ENCODE measurements around the gene FRMD1.

The FRMD1 gene

DNA sequence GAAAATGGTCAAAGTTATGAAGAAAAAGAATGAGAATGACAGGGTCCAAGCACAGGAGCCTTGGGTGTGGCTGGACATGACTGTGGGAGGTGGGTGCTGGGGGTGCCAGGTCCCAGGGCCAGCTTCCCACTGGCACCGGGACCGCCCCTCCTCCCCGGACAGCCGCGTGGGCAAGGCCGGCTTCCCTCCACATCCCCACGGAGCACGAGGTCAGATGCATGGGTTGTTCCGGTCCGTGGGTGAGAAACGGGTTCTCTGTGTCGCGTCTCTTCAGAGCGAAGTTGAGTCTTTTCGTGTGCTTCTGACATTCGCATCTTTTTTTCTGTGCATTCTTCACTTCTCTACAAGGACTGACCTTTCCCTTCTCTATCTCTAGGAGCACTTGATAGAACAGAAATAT lies 51.5 kb downstream of the FRMD1 start:
- Histone ChIP-seq H3K27me3 (ENCODE audit: insufficient read depth, low read length, poor library complexity) (no peaks in the 10 kb centered on the region), H3K4me3 (ENCODE audit: low read length) (no peak overlapping the region), H3K23ac (ENCODE audit: low read length) (no peak overlapping the region), H4K8ac (ENCODE audit: low read depth, low read length) (no peak overlapping the region), H2BK5ac (ENCODE audit: low read length) (no peak overlapping the region), H4K5ac (ENCODE audit: low read length) (no peak overlapping the region), H3K27ac (ENCODE audit: low read depth, low read length) (no peak overlapping the region), H2BK120ac (ENCODE audit: low read depth, low read length) (no peak overlapping the region), H3K4ac (ENCODE audit: low read depth, low read length) (no peak overlapping the region), H3K18ac (ENCODE audit: low read length) (no peak overlapping the region), H2AK5ac (ENCODE audit: low read length) (no peak overlapping the region), H3K79me1 (ENCODE audit: low read length) (no peaks in the 10 kb centered on the region), H3K4me2 (ENCODE audit: low read length) (no peak overlapping the region), H3K4me1 (ENCODE audit: control insufficient read depth, low read depth, low read length) (no peaks in the 10 kb centered on the region), H3K36me3 (ENCODE audit: control insufficient read depth, insufficient read depth, low read length) (no peaks in the 10 kb centered on the region), H3K79me2 (ENCODE audit: control insufficient read depth, insufficient read depth, low read length) (no peaks in the 10 kb centered on the region), H3K9ac (ENCODE audit: low read length) (no peak overlapping the region), H2BK15ac (replicated peaks; ENCODE audit: low read depth) (no peak overlapping the region), H3K56ac (ENCODE audit: low read length) (no peak overlapping the region)
- no CpG with 5 or more reads among the region's 16 CpGs for WGBS (ENCODE audit: extremely low coverage, insufficient coverage, low lambda C conversion rate)
- DNase-seq: no peak

DNA sequence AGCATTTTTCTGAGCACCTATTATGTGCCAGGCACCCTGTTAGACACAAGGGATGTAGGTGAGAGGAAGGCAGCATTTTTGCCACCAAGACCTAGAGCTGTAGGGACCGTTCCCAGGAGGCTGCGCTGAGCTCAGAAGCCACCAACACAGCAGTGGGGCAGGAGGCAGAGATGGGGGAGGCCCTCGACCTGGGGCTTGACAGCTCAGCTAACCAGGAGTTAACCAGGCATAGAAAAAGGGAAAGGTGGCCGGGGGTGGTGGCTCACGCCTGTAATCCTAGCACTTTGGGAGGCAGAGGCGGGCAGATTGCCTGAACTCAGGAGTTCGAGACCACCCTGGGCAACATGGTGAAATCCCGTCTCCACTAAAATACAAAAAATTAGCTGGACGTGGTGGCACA lies 52.1 kb downstream of the FRMD1 start:
- H3K79me2 ChIP-seq (ENCODE audit: control insufficient read depth, insufficient read depth, low read length): no peaks in the 10 kb centered on the region
- H2BK120ac ChIP-seq (ENCODE audit: low read depth, low read length): no peak overlapping the region
- no peak overlapping the region for H2BK5ac ChIP-seq (ENCODE audit: low read length)
- no peak overlapping the region for H3K4ac ChIP-seq (ENCODE audit: low read depth, low read length)
- H2BK15ac ChIP-seq (replicated peaks; ENCODE audit: low read depth): no peak overlapping the region
- H3K9ac ChIP-seq (ENCODE audit: low read length): no peak overlapping the region
- no peak for DNase-seq
- no peak overlapping the region for H3K18ac ChIP-seq (ENCODE audit: low read length)
- no CpG with 5 or more reads among the region's 9 CpGs for WGBS (ENCODE audit: extremely low coverage, insufficient coverage, low lambda C conversion rate)
- H3K4me2 ChIP-seq (ENCODE audit: low read length): no peak overlapping the region
- H3K4me1 ChIP-seq (ENCODE audit: control insufficient read depth, low read depth, low read length): no peaks in the 10 kb centered on the region
- H4K5ac ChIP-seq (ENCODE audit: low read length): no peak overlapping the region
- no peak overlapping the region for H3K23ac ChIP-seq (ENCODE audit: low read length)
- H2AK5ac ChIP-seq (ENCODE audit: low read length): no peak overlapping the region
- no peak overlapping the region for H3K56ac ChIP-seq (ENCODE audit: low read length)
- H4K8ac ChIP-seq (ENCODE audit: low read depth, low read length): no peak overlapping the region
- H3K79me1 ChIP-seq (ENCODE audit: low read length): no peaks in the 10 kb centered on the region
- H3K27ac ChIP-seq (ENCODE audit: low read depth, low read length): no peak overlapping the region
- H3K27me3 ChIP-seq (ENCODE audit: insufficient read depth, low read length, poor library complexity): no peaks in the 10 kb centered on the region
- H3K36me3 ChIP-seq (ENCODE audit: control insufficient read depth, insufficient read depth, low read length): no peaks in the 10 kb centered on the region
- no peak overlapping the region for H3K4me3 ChIP-seq (ENCODE audit: low read length)

DNA sequence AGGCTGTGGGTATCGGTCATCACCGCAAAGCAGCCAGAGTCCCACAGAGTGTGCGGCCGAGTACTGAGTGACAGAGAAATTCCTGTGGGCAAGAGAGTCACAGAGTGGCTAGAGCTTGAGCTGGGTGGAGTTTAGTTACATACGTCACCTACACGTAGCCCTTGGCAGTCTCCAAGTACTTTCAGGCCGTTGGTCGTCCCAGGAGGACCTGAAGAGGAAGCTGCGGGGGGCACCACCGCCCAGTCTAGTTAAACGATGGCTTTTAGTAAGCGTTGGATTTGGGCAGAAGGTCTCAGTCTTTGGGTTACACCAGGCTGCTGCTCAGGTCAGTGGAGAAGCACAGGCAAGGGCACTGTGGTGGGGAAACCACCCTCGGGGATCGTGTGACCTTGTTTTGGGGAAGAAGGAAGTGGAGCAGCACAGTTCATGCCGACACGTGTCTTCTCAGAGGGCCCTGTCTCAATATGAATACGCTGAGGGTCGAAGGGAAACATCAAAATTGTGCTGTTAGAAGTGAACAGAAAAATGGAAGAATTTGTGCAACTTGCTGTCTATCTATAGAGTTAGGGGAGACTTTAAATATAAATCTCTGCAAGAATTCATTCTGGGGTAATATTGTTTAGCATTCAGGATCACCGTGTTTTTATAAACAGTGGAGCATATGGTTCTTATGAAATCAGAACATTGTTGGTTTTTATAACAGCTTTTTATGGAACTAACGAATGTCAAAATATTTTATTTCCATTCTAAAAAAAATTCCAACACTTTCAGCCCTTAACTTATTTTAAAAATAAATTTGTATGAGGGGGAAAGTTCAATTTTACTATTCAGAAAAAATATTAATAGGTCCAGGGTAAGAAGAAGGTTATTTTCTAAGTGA lies 52.9 kb downstream of the FRMD1 start:
- H4K5ac ChIP-seq (ENCODE audit: low read length): no peak overlapping the region
- H2AK5ac ChIP-seq (ENCODE audit: low read length): no peak overlapping the region
- H3K18ac ChIP-seq (ENCODE audit: low read length): no peak overlapping the region
- H3K56ac ChIP-seq (ENCODE audit: low read length): no peak overlapping the region
- no peak overlapping the region for H3K23ac ChIP-seq (ENCODE audit: low read length)
- no peak overlapping the region for H2BK120ac ChIP-seq (ENCODE audit: low read depth, low read length)
- H3K4me1 ChIP-seq (ENCODE audit: control insufficient read depth, low read depth, low read length): no peaks in the 10 kb centered on the region
- no peak overlapping the region for H4K8ac ChIP-seq (ENCODE audit: low read depth, low read length)
- no peak overlapping the region for H3K9ac ChIP-seq (ENCODE audit: low read length)
- H3K27me3 ChIP-seq (ENCODE audit: insufficient read depth, low read length, poor library complexity): no peaks in the 10 kb centered on the region
- no peak overlapping the region for H3K4me2 ChIP-seq (ENCODE audit: low read length)
- no peak overlapping the region for H3K4ac ChIP-seq (ENCODE audit: low read depth, low read length)
- no peak overlapping the region for H3K27ac ChIP-seq (ENCODE audit: low read depth, low read length)
- no peak overlapping the region for H3K4me3 ChIP-seq (ENCODE audit: low read length)
- no peaks in the 10 kb centered on the region for H3K79me1 ChIP-seq (ENCODE audit: low read length)
- H3K79me2 ChIP-seq (ENCODE audit: control insufficient read depth, insufficient read depth, low read length): no peaks in the 10 kb centered on the region
- DNase-seq: no peak
- H2BK15ac ChIP-seq (replicated peaks; ENCODE audit: low read depth): no peak overlapping the region
- no peaks in the 10 kb centered on the region for H3K36me3 ChIP-seq (ENCODE audit: control insufficient read depth, insufficient read depth, low read length)
- H2BK5ac ChIP-seq (ENCODE audit: low read length): no peak overlapping the region
- WGBS (ENCODE audit: extremely low coverage, insufficient coverage, low lambda C conversion rate): no CpG with 5 or more reads among the region's 20 CpGs

DNA sequence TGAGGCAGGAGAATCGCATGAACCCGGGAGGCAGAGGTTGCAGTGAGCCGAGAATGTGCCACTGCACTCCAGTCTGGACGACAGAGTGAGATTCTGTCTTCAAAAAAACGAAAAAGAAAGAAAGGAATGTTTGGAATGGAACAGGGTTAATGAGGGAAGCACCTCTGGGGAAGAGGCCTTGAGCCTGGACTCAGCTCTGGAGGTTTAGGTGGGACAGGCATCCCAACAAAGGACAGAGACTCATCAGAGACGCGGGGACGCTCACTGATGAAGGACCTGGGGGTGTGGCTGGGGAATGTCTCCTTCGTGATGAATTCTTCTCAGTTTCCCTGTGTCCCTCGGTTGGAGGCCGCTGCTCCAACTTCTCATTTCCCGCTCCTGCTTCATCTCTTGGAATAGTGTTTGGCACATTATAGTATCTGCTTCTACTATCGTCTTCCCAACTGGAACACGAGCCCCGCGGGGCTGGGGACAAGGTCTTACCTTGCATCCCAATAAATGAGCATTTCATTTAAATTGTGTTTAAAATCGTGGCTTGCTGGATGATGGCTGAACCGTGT lies 54.0 kb downstream of the FRMD1 start:
- no peak overlapping the region for H2BK15ac ChIP-seq (replicated peaks; ENCODE audit: low read depth)
- no peak overlapping the region for H3K4me2 ChIP-seq (ENCODE audit: low read length)
- no peaks in the 10 kb centered on the region for H3K79me1 ChIP-seq (ENCODE audit: low read length)
- no peaks in the 10 kb centered on the region for H3K4me1 ChIP-seq (ENCODE audit: control insufficient read depth, low read depth, low read length)
- H4K8ac ChIP-seq (ENCODE audit: low read depth, low read length): no peak overlapping the region
- H3K23ac ChIP-seq (ENCODE audit: low read length): no peak overlapping the region
- no peak overlapping the region for H3K27ac ChIP-seq (ENCODE audit: low read depth, low read length)
- H3K27me3 ChIP-seq (ENCODE audit: insufficient read depth, low read length, poor library complexity): no peaks in the 10 kb centered on the region
- H2AK5ac ChIP-seq (ENCODE audit: low read length): no peak overlapping the region
- no peak overlapping the region for H4K5ac ChIP-seq (ENCODE audit: low read length)
- H3K4ac ChIP-seq (ENCODE audit: low read depth, low read length): no peak overlapping the region
- H2BK120ac ChIP-seq (ENCODE audit: low read depth, low read length): no peak overlapping the region
- H3K36me3 ChIP-seq (ENCODE audit: control insufficient read depth, insufficient read depth, low read length): no peaks in the 10 kb centered on the region
- H3K56ac ChIP-seq (ENCODE audit: low read length): no peak overlapping the region
- no peak overlapping the region for H2BK5ac ChIP-seq (ENCODE audit: low read length)
- WGBS (ENCODE audit: extremely low coverage, insufficient coverage, low lambda C conversion rate): no CpG with 5 or more reads among the region's 18 CpGs
- no peak overlapping the region for H3K18ac ChIP-seq (ENCODE audit: low read length)
- H3K79me2 ChIP-seq (ENCODE audit: control insufficient read depth, insufficient read depth, low read length): no peaks in the 10 kb centered on the region
- DNase-seq: peak; percentile 34
- H3K9ac ChIP-seq (ENCODE audit: low read length): no peak overlapping the region
- H3K4me3 ChIP-seq (ENCODE audit: low read length): no peak overlapping the region

DNA sequence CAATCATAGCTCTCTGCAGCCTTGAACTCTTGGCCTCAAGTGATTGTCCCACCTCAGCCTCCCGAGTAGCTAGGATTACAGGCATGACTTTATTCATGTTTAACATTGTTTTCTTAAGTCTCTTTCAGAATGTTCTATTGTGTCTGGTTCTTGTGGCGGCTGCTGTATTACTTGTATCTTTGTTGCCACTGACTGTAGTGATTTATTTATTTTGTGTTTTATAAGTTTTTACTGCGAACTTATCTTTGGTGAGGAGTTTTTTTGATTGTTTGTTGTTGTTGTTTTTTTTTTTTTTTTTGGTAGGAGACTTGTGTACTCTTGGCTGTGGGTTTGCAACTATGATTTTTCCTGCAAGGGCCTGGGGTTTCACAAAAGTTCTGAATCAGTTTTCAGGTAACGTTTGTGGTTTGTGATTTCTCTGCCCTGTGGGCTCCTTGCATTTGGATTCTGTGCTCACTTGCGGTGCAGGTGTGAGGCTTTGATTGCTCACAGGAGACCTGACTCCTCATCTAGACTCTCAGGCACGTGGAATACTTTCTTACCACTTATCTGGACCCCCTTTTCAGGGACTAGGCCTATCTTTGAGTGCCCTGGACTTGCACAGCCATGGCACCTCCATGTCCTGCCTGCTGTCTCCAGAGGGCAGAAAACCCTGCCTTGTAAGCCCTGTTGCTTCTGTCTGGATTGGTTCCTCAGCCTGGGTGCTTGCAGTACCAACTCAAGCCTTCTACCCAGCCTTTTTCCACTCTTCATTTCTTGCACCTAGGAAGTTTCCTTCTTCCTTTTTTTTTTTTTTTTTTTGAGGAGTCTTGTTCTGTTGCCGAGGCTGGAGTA lies 56.3 kb downstream of the FRMD1 start:
- H3K27ac ChIP-seq (ENCODE audit: low read depth, low read length): no peak overlapping the region
- no peaks in the 10 kb centered on the region for H3K79me2 ChIP-seq (ENCODE audit: control insufficient read depth, insufficient read depth, low read length)
- H4K8ac ChIP-seq (ENCODE audit: low read depth, low read length): no peak overlapping the region
- H2BK15ac ChIP-seq (replicated peaks; ENCODE audit: low read depth): no peak overlapping the region
- no peak overlapping the region for H2BK120ac ChIP-seq (ENCODE audit: low read depth, low read length)
- no peaks in the 10 kb centered on the region for H3K79me1 ChIP-seq (ENCODE audit: low read length)
- H4K5ac ChIP-seq (ENCODE audit: low read length): no peak overlapping the region
- H3K23ac ChIP-seq (ENCODE audit: low read length): no peak overlapping the region
- no peaks in the 10 kb centered on the region for H3K4me1 ChIP-seq (ENCODE audit: control insufficient read depth, low read depth, low read length)
- H3K56ac ChIP-seq (ENCODE audit: low read length): no peak overlapping the region
- H3K36me3 ChIP-seq (ENCODE audit: control insufficient read depth, insufficient read depth, low read length): no peaks in the 10 kb centered on the region
- H3K4me2 ChIP-seq (ENCODE audit: low read length): no peak overlapping the region
- H2AK5ac ChIP-seq (ENCODE audit: low read length): no peak overlapping the region
- DNase-seq: no peak
- no peak overlapping the region for H3K4ac ChIP-seq (ENCODE audit: low read depth, low read length)
- WGBS (ENCODE audit: extremely low coverage, insufficient coverage, low lambda C conversion rate): 100% methylated on average over 1 of the region's 7 CpGs
- H2BK5ac ChIP-seq (ENCODE audit: low read length): no peak overlapping the region
- no peak overlapping the region for H3K18ac ChIP-seq (ENCODE audit: low read length)
- H3K9ac ChIP-seq (ENCODE audit: low read length): no peak overlapping the region
- no peak overlapping the region for H3K4me3 ChIP-seq (ENCODE audit: low read length)
- no peaks in the 10 kb centered on the region for H3K27me3 ChIP-seq (ENCODE audit: insufficient read depth, low read length, poor library complexity)
